DOHH2 (cell line): ENCODE data around the gene FOXK2.

Experiments
- H3F3A ChIP-seq: fragments of 200-600 bp; sonication (generic), shearing (Covaris generic); 2 replicates; pipeline ENCODE4 v1.6.0; 2016; ENCODE audit warnings: antibody characterized with exemption, mild to moderate bottlenecking; ENCODE audit not compliant: control insufficient read depth, insufficient read depth
- H3K27ac ChIP-seq: fragments of 200-600 bp; sonication (generic); 2 replicates; pipeline ENCODE4 v1.5.1; 2014; ENCODE audit warnings: low read depth, mild to moderate bottlenecking, low read length, moderate library complexity
- H3K27me3 ChIP-seq: fragments of 200-600 bp; sonication (generic); 2 replicates; pipeline ENCODE4 v1.6.1; 2014; ENCODE audit warnings: mild to moderate bottlenecking, low read length, mixed read lengths; ENCODE audit not compliant: control insufficient read depth
- H3K36me3 ChIP-seq: fragments of 200-600 bp; sonication (generic); 2 replicates; pipeline ENCODE4 v1.6.1; 2014; ENCODE audit warnings: mild to moderate bottlenecking, low read length, moderate library complexity, mixed read lengths; ENCODE audit not compliant: control insufficient read depth
- H3K4me1 ChIP-seq: fragments of 200-600 bp; sonication (generic); 2 replicates; pipeline ENCODE4 v1.6.1; 2014; ENCODE audit warnings: mild to moderate bottlenecking, low read length, mixed read lengths; ENCODE audit not compliant: control insufficient read depth
- H3K4me2 ChIP-seq: fragments of 200-600 bp; sonication (generic); 2 replicates; pipeline ENCODE4 v1.6.0; 2014; ENCODE audit warnings: mild to moderate bottlenecking, low read length, moderate library complexity
- H3K4me3 ChIP-seq: fragments of 200-600 bp; sonication (generic); 2 replicates; pipeline ENCODE4 v1.5.1; 2014; ENCODE audit warnings: mild to moderate bottlenecking, low read length, mixed read lengths
- H3K79me2 ChIP-seq: fragments of 200-600 bp; sonication (generic); 2 replicates; pipeline ENCODE4 v1.6.1; 2014; ENCODE audit warnings: mild to moderate bottlenecking, low read length, mixed read lengths; ENCODE audit not compliant: control insufficient read depth
- H3K9me2 ChIP-seq: fragments of 200-600 bp; sonication (generic); replicated peaks from 2 replicates; pipeline ENCODE4 v1.6.1; 2014; ENCODE audit warnings: mild to moderate bottlenecking, low read length, mixed read lengths; ENCODE audit not compliant: control insufficient read depth
- H3K9me3 ChIP-seq: fragments of 200-600 bp; sonication (generic); 2 replicates; pipeline ENCODE4 v1.6.1; 2014; ENCODE audit warnings: antibody characterized with exemption, low read length, mixed read lengths; ENCODE audit not compliant: control insufficient read depth, insufficient read depth
- H4K20me1 ChIP-seq: fragments of 200-600 bp; sonication (generic); 2 replicates; pipeline ENCODE4 v1.6.0; 2014; ENCODE audit warnings: low read depth, mild to moderate bottlenecking, antibody characterized with exemption, low read length, moderate library complexity; ENCODE audit not compliant: control insufficient read depth, insufficient read depth
- EZH2phosphoT487 ChIP-seq: fragments of 200-600 bp; sonication (generic); IDR thresholded peaks from 2 replicates; pipeline ENCODE4 v1.6.1; 2017; ENCODE audit warnings: borderline replicate concordance, mild to moderate bottlenecking, antibody characterized with exemption, low read length, moderate library complexity, mixed read lengths
- TF ChIP-seq, protein P1 (sequence below): fragments of 200-600 bp; sonication (generic); IDR thresholded peaks from one replicate; pipeline ENCODE4 v1.5.1; 2014; ENCODE audit warnings: antibody characterized with exemption, mild to moderate bottlenecking, low read depth, low read length; ENCODE audit not compliant: poor library complexity, severe bottlenecking

Gene FOXK2

DNA sequence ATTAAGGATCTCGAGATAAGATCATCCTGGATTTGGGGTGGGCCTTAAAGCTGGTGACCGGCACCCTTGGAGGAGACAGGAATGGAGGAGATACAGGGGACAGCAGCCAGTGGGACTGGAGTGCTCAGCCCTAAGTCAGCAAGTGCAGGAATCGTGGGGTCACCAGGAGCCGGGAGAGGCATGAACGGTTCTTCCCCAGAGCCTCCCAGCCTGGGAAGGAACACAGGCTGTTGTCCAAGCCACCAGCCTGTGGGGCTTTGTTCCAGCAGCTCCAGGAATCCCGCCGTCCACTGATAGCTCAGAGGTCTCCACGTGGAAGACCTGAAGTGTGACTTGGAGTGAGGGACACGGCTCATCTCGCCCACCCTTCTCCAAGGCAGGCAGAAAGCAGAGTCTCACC lies 131.2 kb downstream of the FOXK2 start:
- Histone ChIP-seq H3K79me2 (peaks cover 25% of the 10 kb centered on the region), H3K4me2 (no peak overlapping the region)

DNA sequence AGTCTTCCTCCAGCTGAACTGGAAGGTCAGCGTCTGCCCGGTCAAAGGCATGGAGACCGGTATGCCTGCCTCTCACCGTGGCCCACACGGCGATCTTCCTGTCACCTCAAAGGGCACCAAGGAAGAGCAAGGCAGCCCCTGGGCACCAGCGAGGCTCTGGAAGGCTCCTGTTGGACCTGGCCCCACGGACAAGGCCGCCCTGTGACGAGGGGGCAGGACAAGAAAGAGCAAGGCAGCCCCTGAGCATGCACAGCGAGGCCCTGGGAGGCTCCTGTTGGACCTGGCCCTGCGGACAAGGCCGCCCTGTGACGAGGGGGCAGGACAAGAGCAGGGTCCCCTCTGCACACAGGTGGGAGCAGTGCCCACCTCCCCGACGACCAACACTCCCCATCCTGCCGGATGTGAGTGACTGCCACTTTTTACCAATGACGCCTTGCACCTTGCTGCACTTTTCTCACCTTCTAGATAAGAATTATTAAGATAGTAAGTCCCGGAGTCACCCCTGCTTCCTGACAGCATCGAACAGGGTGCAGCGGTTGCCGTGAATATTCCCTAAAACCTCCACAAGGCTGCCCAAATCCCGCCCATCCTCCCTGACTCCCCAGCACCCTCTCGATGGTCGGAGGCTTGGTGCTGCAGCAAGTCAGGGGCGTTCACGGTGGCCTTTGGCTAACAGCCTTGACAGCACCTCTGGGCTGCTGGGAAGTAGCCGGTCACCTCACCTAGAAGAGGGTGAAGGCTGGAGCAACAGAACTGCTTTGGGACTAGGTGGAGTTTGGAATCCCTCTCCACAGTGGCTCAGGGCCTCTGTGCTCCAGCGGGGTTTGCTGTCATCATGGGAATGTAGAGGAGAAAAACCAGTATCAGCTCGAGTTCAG lies 134.4 kb downstream of the FOXK2 start:
- H3K27ac ChIP-seq: no peak overlapping the region
- H3F3A ChIP-seq: no peaks in the 10 kb centered on the region
- peaks cover 4% of the 10 kb centered on the region for H3K4me1 ChIP-seq
- no peaks in the 10 kb centered on the region for H4K20me1 ChIP-seq
- H3K36me3 ChIP-seq: no peaks in the 10 kb centered on the region
- no peak overlapping the region for H3K4me2 ChIP-seq
- no peaks in the 10 kb centered on the region for H3K9me3 ChIP-seq
- TF ChIP-seq, protein P1, sequence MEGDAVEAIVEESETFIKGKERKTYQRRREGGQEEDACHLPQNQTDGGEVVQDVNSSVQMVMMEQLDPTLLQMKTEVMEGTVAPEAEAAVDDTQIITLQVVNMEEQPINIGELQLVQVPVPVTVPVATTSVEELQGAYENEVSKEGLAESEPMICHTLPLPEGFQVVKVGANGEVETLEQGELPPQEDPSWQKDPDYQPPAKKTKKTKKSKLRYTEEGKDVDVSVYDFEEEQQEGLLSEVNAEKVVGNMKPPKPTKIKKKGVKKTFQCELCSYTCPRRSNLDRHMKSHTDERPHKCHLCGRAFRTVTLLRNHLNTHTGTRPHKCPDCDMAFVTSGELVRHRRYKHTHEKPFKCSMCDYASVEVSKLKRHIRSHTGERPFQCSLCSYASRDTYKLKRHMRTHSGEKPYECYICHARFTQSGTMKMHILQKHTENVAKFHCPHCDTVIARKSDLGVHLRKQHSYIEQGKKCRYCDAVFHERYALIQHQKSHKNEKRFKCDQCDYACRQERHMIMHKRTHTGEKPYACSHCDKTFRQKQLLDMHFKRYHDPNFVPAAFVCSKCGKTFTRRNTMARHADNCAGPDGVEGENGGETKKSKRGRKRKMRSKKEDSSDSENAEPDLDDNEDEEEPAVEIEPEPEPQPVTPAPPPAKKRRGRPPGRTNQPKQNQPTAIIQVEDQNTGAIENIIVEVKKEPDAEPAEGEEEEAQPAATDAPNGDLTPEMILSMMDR: no peak
- no peak for TF ChIP-seq EZH2phosphoT487
- no peaks in the 10 kb centered on the region for H3K9me2 ChIP-seq
- H3K4me3 ChIP-seq: no peak overlapping the region
- H3K27me3 ChIP-seq: peaks cover 6% of the 10 kb centered on the region; the same call in 1 of the 2 replicates
- H3K79me2 ChIP-seq: no peaks in the 10 kb centered on the region

More for the DNA sequence above, 131.2 kb downstream of the FOXK2 start:
- Histone ChIP-seq H3K4me3 (no peak overlapping the region), H3K9me3 (no peaks in the 10 kb centered on the region), H3F3A (no peaks in the 10 kb centered on the region), H4K20me1 (peaks cover 20% of the 10 kb centered on the region), H3K27me3 (peaks cover 6% of the 10 kb centered on the region; the same call in 1 of the 2 replicates), H3K27ac (no peak overlapping the region), H3K4me1 (peaks cover 12% of the 10 kb centered on the region), H3K9me2 (no peaks in the 10 kb centered on the region), H3K36me3 (peaks cover 14% of the 10 kb centered on the region)
- TF ChIP-seq, protein P1: no peak
- TF ChIP-seq EZH2phosphoT487: no peak
